Mesangial cell (primary cell): Measurements from ENCODE around the gene C19orf38. TPM values are rescaled to one million over a fixed set of nuclear protein-coding genes. Genes with fewer than 3 reads are reported as not detected.

Source experiments
- total RNA-seq: library from RNA; depleted of rRNA; stranded (reverse); fragments of >200 nt; gene quantifications from 2 replicates; pipeline ENCODE4 v1.2.3, GENCODE V29; 2015

C19orf38 gene
- not detected in 2 replicates for total RNA-seq

GRCh38 chr19:10848230-10848856 lies at the start of gene C19orf38:
Gene C19orf38 (plus strand): TSS chr19:10848415. CDS start chr19:10848509, 94 bp downstream.

GRCh38 chr19:10835754-10836478 lies 12.3 kb upstream of the C19orf38 start, which contains the start of gene TMED1:
Gene TMED1 (minus strand): TSS chr19:10836212. CDS start chr19:10836191, 21 bp downstream.

GRCh38 chr19:10870955-10871603 lies 22.9 kb downstream of the C19orf38 start, which contains the start of gene CARM1:
Gene CARM1 (plus strand): TSS chr19:10871553. CDS start chr19:10871703, 150 bp downstream.

Other genes with a start within 250 kb of the C19orf38 start
- gene SLC44A2, start 222.9 kb upstream of the C19orf38 start, total RNA-seq, result 37.2 and 147 TPM in 2 replicates
- gene ILF3, start 194.1 kb upstream of the C19orf38 start, total RNA-seq, result 108 and 155 TPM in 2 replicates
- 30.8 and 33.2 TPM in 2 replicates for gene QTRT1, start 147.0 kb upstream of the C19orf38 start, total RNA-seq
- gene DNM2, start 130.3 kb upstream of the C19orf38 start, total RNA-seq, result 127 and 194 TPM in 2 replicates
- 49.3 and 54.4 TPM in 2 replicates for gene TMED1, start 12.2 kb upstream of the C19orf38 start, total RNA-seq
- 53.9 and 67.5 TPM in 2 replicates for gene CARM1, start 23.1 kb downstream of the C19orf38 start, total RNA-seq
- gene YIPF2, start 80.2 kb downstream of the C19orf38 start, total RNA-seq, result 72.0 and 118 TPM in 2 replicates
- gene TIMM29, start 80.4 kb downstream of the C19orf38 start, total RNA-seq, result 29.2 and 43.1 TPM in 2 replicates
- 131 and 139 TPM in 2 replicates for gene SMARCA4, start 112.6 kb downstream of the C19orf38 start, total RNA-seq
- 154 and 214 TPM in 2 replicates for gene LDLR, start 241.0 kb downstream of the C19orf38 start, total RNA-seq